H1 (cell line): Measurements from ENCODE around the gene RNF141. TPM values are rescaled to one million over a fixed set of nuclear protein-coding genes. Genes with fewer than 3 reads are reported as not detected.

Experiments
- CTCF ChIA-PET: fragments of 300-600 bp; sonication (Branson Sonifier 250); formaldehyde crosslinking; loops from one replicate; lab custom pipeline; 2021; ENCODE audit not compliant: partially characterized antibody; lab: Charles Lee
- POLR2A ChIA-PET: fragments of 300-600 bp; sonication (Branson Sonifier 250); formaldehyde crosslinking; loops from one replicate; lab custom pipeline; 2021; ENCODE audit warnings: inconsistent platforms; ENCODE audit not compliant: partially characterized antibody; lab: Charles Lee
- DNase-seq, 2 experiments: peaks; one replicate each; pipeline versions ENCODE4 v3.0.0 to v3.0.0-alpha.2; 2010 to 2022; ENCODE audit warnings: low spot score in 2 of 2, low read depth in 1 of 2, mixed read lengths in 1 of 2
- FAIRE-seq: peaks from 2 replicates; lab custom pipeline; 2011; peaks lifted over from hg19 to GRCh38; lab: Jason Lieb, UNC
- H2AFZ ChIP-seq: 2 replicates; pipeline ENCODE4 v1.8.1; 2012; ENCODE audit warnings: low read length, inconsistent platforms
- H2AK5ac ChIP-seq: 2 replicates; pipeline ENCODE4 v1.6.1; 2013; ENCODE audit warnings: low read depth, low read length
- H2BK120ac ChIP-seq: replicated peaks from 2 replicates; pipeline ENCODE3; 2013; ENCODE audit warnings: low read depth, low read length, inconsistent platforms
- H2BK12ac ChIP-seq: 2 replicates; pipeline ENCODE4 v1.6.1; 2013; ENCODE audit warnings: low read depth, low read length
- H2BK15ac ChIP-seq: 2 replicates; pipeline ENCODE4 v1.6.1; 2013; ENCODE audit warnings: low read length
- H2BK20ac ChIP-seq: 2 replicates; pipeline ENCODE4 v1.6.1; 2013; ENCODE audit warnings: low read length
- H2BK5ac ChIP-seq: 2 replicates; pipeline ENCODE4 v1.6.1; 2013; ENCODE audit warnings: low read depth, low read length
- H3K14ac ChIP-seq: 2 replicates; pipeline ENCODE4 v1.6.1; 2013; ENCODE audit warnings: inconsistent platforms; ENCODE audit not compliant: insufficient read length
- H3K18ac ChIP-seq: 2 replicates; pipeline ENCODE4 v1.6.1; 2013; ENCODE audit warnings: low read length; ENCODE audit errors: extremely low read depth
- H3K23ac ChIP-seq: 2 replicates; pipeline ENCODE4 v1.6.1; 2013; ENCODE audit warnings: inconsistent platforms; ENCODE audit not compliant: insufficient read length
- H3K23me2 ChIP-seq: 2 replicates; pipeline ENCODE4 v1.6.1; 2013; ENCODE audit warnings: low read depth, low read length
- H3K27ac ChIP-seq: 2 replicates; pipeline ENCODE4 v1.6.1; 2011; ENCODE audit warnings: low read depth, low read length, inconsistent platforms
- H3K27me3 ChIP-seq, 4 experiments: replicated peaks in 1 of 4; 1 replicate in 1 of 4; 2 replicates in 3 of 4; pipeline versions ENCODE4 v1.6.1 to v1.8.1; 2011 to 2013; ENCODE audit warnings: low read length in 3 of 4, mild to moderate bottlenecking in 3 of 4, inconsistent platforms in 2 of 4, mixed read lengths in 2 of 4, moderate library complexity in 1 of 4; ENCODE audit not compliant: control insufficient read depth in 3 of 4, insufficient read depth in 3 of 4; ENCODE audit errors: extremely low read depth in 1 of 4
- H3K36me3 ChIP-seq, 4 experiments: 2 replicates each; pipeline versions ENCODE4 v1.6.1 to v1.8.1; 2011 to 2013; ENCODE audit warnings: mild to moderate bottlenecking in 4 of 4, low read length in 3 of 4, moderate library complexity in 2 of 4, control low read depth in 1 of 4, inconsistent platforms in 1 of 4; ENCODE audit not compliant: insufficient read depth in 4 of 4, control insufficient read depth in 2 of 4
- H3K4ac ChIP-seq: replicated peaks from 2 replicates; pipeline ENCODE3; 2013; ENCODE audit warnings: low read length, low read depth, mixed read lengths, inconsistent platforms; ENCODE audit not compliant: insufficient read length
- H3K4me1 ChIP-seq, 4 experiments: replicated peaks in 1 of 4; 1 replicate in 1 of 4; 2 replicates in 3 of 4; pipeline versions ENCODE4 v1.6.1 to v1.8.1; 2011 to 2013; ENCODE audit warnings: low read length in 3 of 4, inconsistent platforms in 2 of 4, mixed read lengths in 1 of 4; ENCODE audit not compliant: insufficient read depth in 4 of 4, control insufficient read depth in 3 of 4
- H3K4me2 ChIP-seq, 2 experiments: 2 replicates each; pipeline versions ENCODE4 v1.6.1 to v1.8.1; 2011 to 2013; ENCODE audit warnings: low read depth in 2 of 2, low read length in 2 of 2, control low read depth in 1 of 2, inconsistent platforms in 1 of 2, mild to moderate bottlenecking in 1 of 2; ENCODE audit not compliant: insufficient read depth in 1 of 2
- H3K4me3 ChIP-seq, 4 experiments: fragments of 200-600, 300-600 bp in 1 of 4; sonication (generic), shearing (Covaris generic), sonication (Bioruptor Twin) in 1 of 4; 2 replicates each; pipeline versions ENCODE4 v1.5.1 to v1.8.1; 2011 to 2016; ENCODE audit warnings: low read length in 4 of 4, low read depth in 3 of 4, control low read depth in 2 of 4, inconsistent platforms in 2 of 4, mild to moderate bottlenecking in 2 of 4, mixed read lengths in 1 of 4, moderate library complexity in 1 of 4; ENCODE audit not compliant: insufficient read depth in 2 of 4; ENCODE audit errors: extremely low read depth in 1 of 4
- H3K56ac ChIP-seq: replicated peaks from 2 replicates; pipeline ENCODE3; 2013; ENCODE audit warnings: low read depth, mild to moderate bottlenecking, mixed read lengths, low read length, inconsistent platforms; ENCODE audit not compliant: insufficient read length
- H3K79me1 ChIP-seq: 2 replicates; pipeline ENCODE4 v1.6.1; 2013; ENCODE audit warnings: low read depth, low read length, control low read depth
- H3K79me2 ChIP-seq, 2 experiments: 2 replicates each; pipeline versions ENCODE4 v1.6.1 to v1.8.1; 2012 to 2013; ENCODE audit warnings: low read length in 2 of 2, mild to moderate bottlenecking in 2 of 2, inconsistent platforms in 1 of 2; ENCODE audit not compliant: insufficient read depth in 2 of 2, control insufficient read depth in 1 of 2
- H3K9ac ChIP-seq, 4 experiments: replicated peaks in 1 of 4; 1 replicate in 1 of 4; 2 replicates in 3 of 4; pipeline versions ENCODE4 v1.6.1 to v1.8.1; 2011 to 2013; ENCODE audit warnings: low read depth in 3 of 4, low read length in 3 of 4, control low read depth in 2 of 4, mild to moderate bottlenecking in 2 of 4, moderate library complexity in 2 of 4, inconsistent platforms in 1 of 4; ENCODE audit errors: extremely low read depth in 1 of 4
- H3K9me3 ChIP-seq, 2 experiments: 2 replicates each; pipeline versions ENCODE4 v1.6.1 to v1.8.1; 2012 to 2013; ENCODE audit warnings: mild to moderate bottlenecking in 2 of 2, moderate library complexity in 2 of 2, control low read depth in 1 of 2, inconsistent platforms in 1 of 2, low read depth in 1 of 2, low read length in 1 of 2, mixed read lengths in 1 of 2; ENCODE audit not compliant: insufficient read depth in 2 of 2
- H4K20me1 ChIP-seq, 2 experiments: replicated peaks in 1 of 2; 2 replicates each; pipeline versions ENCODE3 to v1.8.1; 2011 to 2013; ENCODE audit warnings: inconsistent platforms in 2 of 2, low read length in 2 of 2, mild to moderate bottlenecking in 1 of 2; ENCODE audit not compliant: insufficient read depth in 2 of 2, control insufficient read depth in 1 of 2
- H4K5ac ChIP-seq: 2 replicates; pipeline ENCODE4 v1.6.1; 2013; ENCODE audit warnings: low read length, low read depth, mixed read lengths, inconsistent platforms; ENCODE audit not compliant: insufficient read length
- H4K8ac ChIP-seq: 2 replicates; pipeline ENCODE4 v1.8.0; 2013; ENCODE audit warnings: mild to moderate bottlenecking, moderate library complexity, low read length, inconsistent platforms; ENCODE audit not compliant: insufficient read depth; ENCODE audit errors: extremely low read depth
- H4K91ac ChIP-seq: replicated peaks from 2 replicates; pipeline ENCODE3; 2013; ENCODE audit warnings: low read length, mixed read lengths, inconsistent platforms; ENCODE audit not compliant: insufficient read length
- KDM4A ChIP-seq: IDR thresholded peaks from one replicate; pipeline ENCODE4 v1.7.1; 2012; ENCODE audit warnings: low read depth, mild to moderate bottlenecking, moderate library complexity, low read length, inconsistent platforms; ENCODE audit not compliant: severe bottlenecking
- WGBS, 2 experiments: shearing (Covaris generic) in 1 of 2; methylation state at CpG; one replicate each; pipeline versions ENCODE4 v1.1.6 to v1.1.7; 2013 to 2015; ENCODE audit warnings: low lambda C conversion rate in 2 of 2, mixed read lengths in 2 of 2, inconsistent platforms in 1 of 2, low coverage in 1 of 2, missing lambda C conversion rate in 1 of 2; ENCODE audit not compliant: insufficient replicate concordance in 2 of 2, insufficient coverage in 1 of 2, insufficient read length in 1 of 2; ENCODE audit errors: extremely low coverage in 1 of 2, missing lambda C conversion rate in 1 of 2; 5-methylcytosine and 5-hydroxymethylcytosine counted together
- polyA plus RNA-seq, 7 experiments: library from polyadenylated mRNA; depleted of rRNA in 3 of 7; stranded (reverse) in 5 of 7; unstranded in 2 of 7; fragments of >200 nt in 5 of 7; fragments of 200-250 nt in 2 of 7; gene quantifications; 1 replicate in 5 of 7; 2 replicates in 1 of 7; 4 replicates in 1 of 7; pipeline versions ENCODE4 v1.2.1 to v1.2.3, GENCODE V29; 2011 to 2013; ENCODE audit warnings: missing spikeins in 2 of 7, mixed read lengths in 2 of 7
- total RNA-seq: library from RNA; stranded (reverse); fragmentation: NEBNext Ultra II Directional; extraction: Animal tissue kit (Norgen Biotek cat#: 25700); gene quantifications from 2 replicates; pipeline ENCODE4 v1.2.1, GENCODE V29; 2021
- TF ChIP-seq, protein P1 (sequence below): IDR thresholded peaks from 2 replicates; pipeline ENCODE4 v1.6.1; 2012; ENCODE audit warnings: low read length, inconsistent platforms

Gene RNF141
- total and polyA plus RNA-seq, 2 of the 8 experiments (the other 6 are each of a cell fraction or from before 2014, with no cell fraction given) = 8.5 to 22.8 TPM

DNA sequence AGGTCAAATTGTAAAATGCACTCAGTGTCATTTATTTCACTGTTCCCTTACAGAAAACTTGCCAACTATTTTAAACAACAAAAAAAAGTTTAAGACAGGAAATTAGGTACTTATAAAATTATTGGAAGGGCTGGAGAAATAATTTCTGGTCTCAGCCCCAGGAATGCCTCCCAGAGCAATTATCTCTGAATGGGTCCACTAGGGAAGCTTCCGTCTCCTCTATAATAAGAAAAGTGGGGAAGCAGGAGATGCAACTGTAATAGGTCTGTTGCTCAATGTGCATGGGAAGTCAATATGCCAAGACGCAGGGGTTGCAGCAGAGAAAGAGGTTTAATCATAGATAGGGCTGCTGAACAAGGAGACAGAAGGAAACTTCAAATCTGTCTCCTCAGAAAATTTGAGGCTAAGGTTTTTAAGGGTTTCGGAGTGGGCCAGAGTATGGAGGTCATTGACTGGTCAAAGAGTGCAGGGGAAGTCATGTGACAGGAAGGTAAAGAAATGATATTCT is 10.9 kb upstream of the RNF141 start:
- no peaks in the 10 kb centered on the region for H3K79me1 ChIP-seq
- ChIA-PET POLR2A (interaction anchor here (1.6 to 2.6 kb wide), 2 partner anchors 8 to 11 kb away, joined by 3 to 7 read pairs; partner anchors contain the start of gene RNF141), CTCF (interaction anchor here (1.6 kb wide), 1 partner anchor 36 kb away, joined by 4 read pairs; no protein-coding TSS in a partner anchor)
- no peak overlapping the region for H3K56ac ChIP-seq
- H2BK20ac ChIP-seq = no peak overlapping the region
- H4K8ac ChIP-seq = no peak overlapping the region
- no peaks in the 10 kb centered on the region for H4K20me1 ChIP-seq
- H3K18ac ChIP-seq = no peak overlapping the region
- no peak overlapping the region for H2BK12ac ChIP-seq
- no peak overlapping the region for H3K14ac ChIP-seq
- H4K91ac ChIP-seq = no peak overlapping the region
- no peak overlapping the region for H3K4ac ChIP-seq
- peaks cover 0 to 9% (median 2%) of the 10 kb centered on the region in 4 experiments; a peak in 3 of 7 replicates for H3K4me1 ChIP-seq
- H3K9ac ChIP-seq = no peak overlapping the region
- no peak overlapping the region for H2BK120ac ChIP-seq
- no peak overlapping the region for H2AK5ac ChIP-seq
- no peaks in the 10 kb centered on the region for H3K79me2 ChIP-seq
- H3K23ac ChIP-seq = no peak overlapping the region
- H3K9me3 ChIP-seq = no peaks in the 10 kb centered on the region
- H2BK15ac ChIP-seq = no peak overlapping the region
- H3K23me2 ChIP-seq = no peaks in the 10 kb centered on the region
- no peak overlapping the region for H2BK5ac ChIP-seq
- no peak for FAIRE-seq
- DNase-seq = no peak
- 96% methylated on average over 3 of the region's 3 CpGs; no CpG with 5 or more reads in 1 of the 2 experiments for WGBS, 2 experiments
- no peaks in the 10 kb centered on the region for H3K36me3 ChIP-seq
- H2AFZ ChIP-seq = no peak overlapping the region
- no peak overlapping the region for H4K5ac ChIP-seq
- no peak overlapping the region for H3K4me3 ChIP-seq
- H3K27me3 ChIP-seq = no peaks in the 10 kb centered on the region; a peak in 1 of 7 replicates
- H3K4me2 ChIP-seq = no peak overlapping the region
- no peak overlapping the region for H3K27ac ChIP-seq
- TF ChIP-seq, protein P1, sequence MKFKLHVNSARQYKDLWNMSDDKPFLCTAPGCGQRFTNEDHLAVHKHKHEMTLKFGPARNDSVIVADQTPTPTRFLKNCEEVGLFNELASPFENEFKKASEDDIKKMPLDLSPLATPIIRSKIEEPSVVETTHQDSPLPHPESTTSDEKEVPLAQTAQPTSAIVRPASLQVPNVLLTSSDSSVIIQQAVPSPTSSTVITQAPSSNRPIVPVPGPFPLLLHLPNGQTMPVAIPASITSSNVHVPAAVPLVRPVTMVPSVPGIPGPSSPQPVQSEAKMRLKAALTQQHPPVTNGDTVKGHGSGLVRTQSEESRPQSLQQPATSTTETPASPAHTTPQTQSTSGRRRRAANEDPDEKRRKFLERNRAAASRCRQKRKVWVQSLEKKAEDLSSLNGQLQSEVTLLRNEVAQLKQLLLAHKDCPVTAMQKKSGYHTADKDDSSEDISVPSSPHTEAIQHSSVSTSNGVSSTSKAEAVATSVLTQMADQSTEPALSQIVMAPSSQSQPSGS = no peak
- TF ChIP-seq KDM4A = no peak
